Measurements from ENCODE around the gene SYTL2. TPM values are rescaled to one million over a fixed set of nuclear protein-coding genes. Genes with fewer than 3 reads are reported as not detected.

SYTL2 gene
- total RNA-seq, 6 experiments from 2014 or later, result 4.2 to 14.9 (median 8.7) TPM

DNA sequence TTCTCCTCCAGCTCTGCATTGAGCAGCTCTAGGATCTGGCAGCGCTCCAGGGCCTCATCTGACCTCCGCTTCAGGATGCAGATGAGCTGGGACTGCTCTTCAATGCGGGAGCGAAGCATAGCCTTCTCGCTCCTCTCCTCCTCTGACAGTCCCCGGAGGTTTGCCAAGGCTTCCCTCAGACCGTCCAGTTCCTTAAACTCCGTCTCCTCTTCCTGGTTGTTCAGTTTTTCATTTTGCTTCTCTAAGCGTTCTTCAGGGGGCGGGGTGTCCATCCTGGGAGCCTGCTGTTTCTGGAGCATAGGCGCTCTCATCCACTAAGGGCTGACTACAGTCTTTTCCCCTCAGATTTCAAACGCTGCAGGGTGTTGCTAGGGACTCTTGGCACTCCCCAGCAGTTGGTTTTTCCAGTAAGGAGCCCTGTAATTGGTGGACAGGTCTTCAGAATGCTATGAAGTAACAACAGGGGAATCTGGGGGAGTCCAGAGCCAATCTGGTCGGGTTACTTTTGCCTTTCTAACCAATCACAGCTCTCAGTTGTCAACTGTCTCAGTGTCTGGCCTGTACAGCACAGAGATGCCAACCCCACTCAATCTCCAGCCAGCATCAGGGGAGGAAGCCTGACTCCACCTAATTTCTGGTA is 125.0 kb downstream of the SYTL2 start, which contains the start of gene CCDC89:
Gene CCDC89 (minus strand): TSS at position 376 of the 640 bp plus-strand sequence. CDS start 65 bp downstream, at position 311.
- no peak within 1 kb of the TSS for H3K4me3 ChIP-seq
- TF ChIP-seq, protein P1, sequence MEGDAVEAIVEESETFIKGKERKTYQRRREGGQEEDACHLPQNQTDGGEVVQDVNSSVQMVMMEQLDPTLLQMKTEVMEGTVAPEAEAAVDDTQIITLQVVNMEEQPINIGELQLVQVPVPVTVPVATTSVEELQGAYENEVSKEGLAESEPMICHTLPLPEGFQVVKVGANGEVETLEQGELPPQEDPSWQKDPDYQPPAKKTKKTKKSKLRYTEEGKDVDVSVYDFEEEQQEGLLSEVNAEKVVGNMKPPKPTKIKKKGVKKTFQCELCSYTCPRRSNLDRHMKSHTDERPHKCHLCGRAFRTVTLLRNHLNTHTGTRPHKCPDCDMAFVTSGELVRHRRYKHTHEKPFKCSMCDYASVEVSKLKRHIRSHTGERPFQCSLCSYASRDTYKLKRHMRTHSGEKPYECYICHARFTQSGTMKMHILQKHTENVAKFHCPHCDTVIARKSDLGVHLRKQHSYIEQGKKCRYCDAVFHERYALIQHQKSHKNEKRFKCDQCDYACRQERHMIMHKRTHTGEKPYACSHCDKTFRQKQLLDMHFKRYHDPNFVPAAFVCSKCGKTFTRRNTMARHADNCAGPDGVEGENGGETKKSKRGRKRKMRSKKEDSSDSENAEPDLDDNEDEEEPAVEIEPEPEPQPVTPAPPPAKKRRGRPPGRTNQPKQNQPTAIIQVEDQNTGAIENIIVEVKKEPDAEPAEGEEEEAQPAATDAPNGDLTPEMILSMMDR (IDR thresholded peaks at IDR 0.05), result no peak
- TF ChIP-seq POLR2A (IDR thresholded peaks at IDR 0.05), result no peak
- DNase-seq, result peak; percentile 32 to 59 (median 59)

DNA sequence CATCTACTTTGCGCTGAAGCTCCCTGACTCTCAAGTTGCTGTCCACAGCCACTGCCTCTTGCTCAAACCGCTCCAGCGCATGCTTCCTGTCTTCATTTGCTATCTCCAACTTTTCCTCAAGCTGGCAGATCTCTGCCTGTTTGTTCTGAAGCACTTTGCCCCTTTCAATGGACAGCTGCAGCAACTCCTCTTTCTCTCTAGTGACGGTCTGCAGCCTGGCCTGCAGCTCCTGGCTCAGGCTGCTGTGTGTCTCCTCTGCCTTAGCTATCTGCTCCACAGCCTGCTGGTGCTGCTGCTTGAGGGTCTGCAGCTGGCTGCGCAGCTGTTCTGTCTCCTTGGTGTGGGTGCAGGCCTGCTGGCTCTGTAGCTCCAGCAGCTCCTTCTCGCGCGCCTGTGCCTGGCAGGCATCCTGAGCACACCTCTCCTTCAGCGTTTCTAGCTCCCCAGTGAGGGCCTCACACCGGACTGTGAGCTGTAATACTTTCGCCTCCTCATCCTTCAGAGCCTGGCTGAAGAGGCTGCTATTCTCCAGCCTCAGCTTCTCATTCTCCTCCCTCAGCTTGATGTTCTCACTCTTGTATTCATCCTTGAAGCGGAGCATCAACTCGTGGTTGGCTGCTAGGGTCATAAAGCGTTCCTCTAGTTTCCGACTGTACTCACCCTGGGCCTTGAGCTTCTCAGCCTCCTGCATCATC is 125.7 kb downstream of the SYTL2 start:
- no peaks in the 10 kb centered on the region for H3K36me3 ChIP-seq
- H3K4me3 ChIP-seq, result no peak overlapping the region
- intact Hi-C loops (cut with DNase I), result no loop called here
- ATAC-seq (no peak), DNase-seq (no peak)
- no peaks in the 10 kb centered on the region for H3K4me1 ChIP-seq
- H3K27me3 ChIP-seq, result no peaks in the 10 kb centered on the region
- no peaks in the 10 kb centered on the region for H3K9me3 ChIP-seq
- TF ChIP-seq, protein P1 (IDR thresholded peaks at IDR 0.05), result no peak
- no peak for TF ChIP-seq POLR2A (IDR thresholded peaks at IDR 0.05)
- no peak overlapping the region for H3K27ac ChIP-seq
- WGBS (ENCODE audit: insufficient coverage, low coverage, low lambda C conversion rate, missing lambda C conversion rate), result 63% methylated on average over 10 of the region's 15 CpGs

More for the DNA sequence above, 125.0 kb downstream of the SYTL2 start, which contains the start of gene CCDC89:
- Histone ChIP-seq H3K27ac (no peak within 1 kb of the TSS), H3K9me3 (no peaks in the 10 kb centered on the region), H3K4me1 (no peaks in the 10 kb centered on the region), H3K27me3 (no peaks in the 10 kb centered on the region), H3K36me3 (no peaks in the 10 kb centered on the region)
- intact Hi-C loops (cut with DNase I), result no loop called here
- 48% methylated on average over 8 of the region's 13 CpGs for WGBS (ENCODE audit: insufficient coverage, low coverage, low lambda C conversion rate, missing lambda C conversion rate)
- peak; percentile 53 to 75 (median 69) for ATAC-seq

DNA sequence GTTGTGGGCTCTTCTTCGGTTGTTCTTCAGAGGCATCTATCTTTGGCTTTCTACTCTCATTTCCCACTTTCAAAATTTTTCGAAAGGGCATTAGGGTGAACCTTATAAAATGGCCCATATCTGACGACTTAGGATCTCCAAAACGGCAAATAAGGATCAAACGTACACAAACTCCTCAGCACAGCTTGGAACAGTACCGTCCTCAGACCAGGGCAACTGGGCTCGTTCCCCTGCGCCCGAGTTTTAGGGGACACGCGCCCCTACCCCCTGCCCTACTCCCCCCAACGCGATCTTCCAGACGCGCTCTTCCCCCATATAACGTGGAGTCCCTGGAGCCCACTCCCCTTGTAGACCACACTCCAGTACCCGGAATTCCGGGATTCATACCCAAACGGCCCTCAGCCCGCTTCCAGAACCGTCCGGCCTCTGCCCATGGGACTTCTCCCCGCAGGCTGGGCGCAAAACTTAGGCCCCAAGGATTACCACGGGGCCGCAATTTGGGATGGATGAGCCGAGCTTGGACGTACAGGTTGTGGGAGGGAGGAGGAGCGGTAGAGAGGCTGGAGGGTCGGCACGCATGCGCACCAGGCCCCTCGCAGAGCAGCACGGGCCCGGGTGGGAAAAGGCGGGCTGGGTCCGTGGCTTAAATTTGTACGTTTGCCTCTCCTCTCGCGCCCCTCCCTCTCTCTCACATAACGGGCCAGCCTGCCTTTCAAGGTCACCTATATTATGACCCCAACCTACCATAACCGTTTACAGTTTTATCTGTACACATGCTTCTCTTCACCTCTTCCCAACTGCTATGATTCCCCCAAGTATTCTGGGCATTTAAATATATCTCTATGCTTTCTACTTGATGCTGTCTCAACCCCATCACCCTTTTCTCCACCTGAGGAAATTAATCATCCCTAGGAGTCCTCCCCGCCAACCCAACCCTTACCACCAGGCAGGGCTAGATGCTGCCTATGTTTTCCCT is 128.3 kb downstream of the SYTL2 start:
- peak; percentile 80 to 90 (median 82) for ATAC-seq
- H3K4me1 ChIP-seq, result no peaks in the 10 kb centered on the region
- intact Hi-C loops (cut with DNase I), result no loop called here
- peak; percentile 67 to 71 (median 70) for DNase-seq
- H3K36me3 ChIP-seq, result no peaks in the 10 kb centered on the region
- TF ChIP-seq POLR2A (IDR thresholded peaks at IDR 0.05), result no peak
- TF ChIP-seq, protein P1 (IDR thresholded peaks at IDR 0.05), result no peak
- no peaks in the 10 kb centered on the region for H3K9me3 ChIP-seq
- peak overlapping the region; percentile 39 to 61 (median 50) for H3K4me3 ChIP-seq
- H3K27me3 ChIP-seq, result no peaks in the 10 kb centered on the region
- 39% methylated on average over 40 of the region's 43 CpGs for WGBS (ENCODE audit: insufficient coverage, low coverage, low lambda C conversion rate, missing lambda C conversion rate)
- peak overlapping the region in 1 of 3 donors; percentile 4 for H3K27ac ChIP-seq

DNA sequence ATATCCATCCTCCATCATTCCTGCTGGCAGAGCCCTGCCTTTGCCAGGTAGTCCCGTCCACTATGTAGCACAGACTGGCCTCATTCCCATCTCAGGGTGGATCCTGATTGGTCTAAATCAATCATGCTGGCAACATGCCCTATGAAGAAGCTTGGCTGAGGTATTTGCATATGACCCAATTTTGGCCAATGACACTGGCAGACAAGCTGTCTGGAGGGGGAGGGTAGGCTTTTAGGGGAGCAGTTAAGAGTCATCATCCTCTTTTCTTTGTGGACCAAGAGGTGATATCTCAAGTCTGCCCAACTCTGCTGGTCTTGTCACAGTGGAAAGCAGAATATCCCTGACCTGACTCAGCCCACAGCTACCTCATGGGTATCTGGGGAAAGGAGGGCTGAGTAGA is 130.0 kb downstream of the SYTL2 start:
- no peak for TF ChIP-seq POLR2A (IDR thresholded peaks at IDR 0.05)
- TF ChIP-seq, protein P1 (IDR thresholded peaks at IDR 0.05), result no peak
- Histone ChIP-seq H3K4me3 (no peak overlapping the region), H3K36me3 (no peaks in the 10 kb centered on the region), H3K27me3 (no peaks in the 10 kb centered on the region), H3K9me3 (no peaks in the 10 kb centered on the region), H3K27ac (no peak overlapping the region), H3K4me1 (no peaks in the 10 kb centered on the region)
- intact Hi-C loops (cut with DNase I), result no loop called here
- DNase-seq (peak in 1 of 3 donors; percentile 46), ATAC-seq (peak in 1 of 4 donors; percentile 30)
- WGBS (ENCODE audit: insufficient coverage, low coverage, low lambda C conversion rate, missing lambda C conversion rate), result 14% methylated on average over 1 of the region's 1 CpG

Measured in right lobe of liver (tissue), 6 donors.